GM12875 (cell line): ENCODE data around the gene DNAH11.
"Not testable (repeated sequence)": the region's sequence is repeated elsewhere in the genome, so short reads cannot be mapped to it uniquely, and the experiment has no call there.

Experiments used
- H3K4me3 ChIP-seq: one replicate; pipeline ENCODE4 v1.5.1; 2011; ENCODE audit warnings: low read depth, low read length, control low read depth
- TF ChIP-seq, protein P1 (sequence below): IDR thresholded peaks from 2 replicates; pipeline ENCODE4 v1.5.1; 2011; ENCODE audit warnings: low read depth, mild to moderate bottlenecking, control low read depth, inconsistent platforms, low read length, moderate library complexity, borderline replicate concordance; ENCODE audit not compliant: insufficient read depth

Gene DNAH11

GRCh38 chr7:21850531-21851285 lies 307.9 kb downstream of the DNAH11 start:
- TF ChIP-seq, protein P1, sequence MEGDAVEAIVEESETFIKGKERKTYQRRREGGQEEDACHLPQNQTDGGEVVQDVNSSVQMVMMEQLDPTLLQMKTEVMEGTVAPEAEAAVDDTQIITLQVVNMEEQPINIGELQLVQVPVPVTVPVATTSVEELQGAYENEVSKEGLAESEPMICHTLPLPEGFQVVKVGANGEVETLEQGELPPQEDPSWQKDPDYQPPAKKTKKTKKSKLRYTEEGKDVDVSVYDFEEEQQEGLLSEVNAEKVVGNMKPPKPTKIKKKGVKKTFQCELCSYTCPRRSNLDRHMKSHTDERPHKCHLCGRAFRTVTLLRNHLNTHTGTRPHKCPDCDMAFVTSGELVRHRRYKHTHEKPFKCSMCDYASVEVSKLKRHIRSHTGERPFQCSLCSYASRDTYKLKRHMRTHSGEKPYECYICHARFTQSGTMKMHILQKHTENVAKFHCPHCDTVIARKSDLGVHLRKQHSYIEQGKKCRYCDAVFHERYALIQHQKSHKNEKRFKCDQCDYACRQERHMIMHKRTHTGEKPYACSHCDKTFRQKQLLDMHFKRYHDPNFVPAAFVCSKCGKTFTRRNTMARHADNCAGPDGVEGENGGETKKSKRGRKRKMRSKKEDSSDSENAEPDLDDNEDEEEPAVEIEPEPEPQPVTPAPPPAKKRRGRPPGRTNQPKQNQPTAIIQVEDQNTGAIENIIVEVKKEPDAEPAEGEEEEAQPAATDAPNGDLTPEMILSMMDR = no peak
- H3K4me3 ChIP-seq = no peak overlapping the region

- TF ChIP-seq, protein P1 = no peak
Measured at GRCh38 chr7:21851559-21851967, 308.7 kb downstream of the DNAH11 start.

DNA sequence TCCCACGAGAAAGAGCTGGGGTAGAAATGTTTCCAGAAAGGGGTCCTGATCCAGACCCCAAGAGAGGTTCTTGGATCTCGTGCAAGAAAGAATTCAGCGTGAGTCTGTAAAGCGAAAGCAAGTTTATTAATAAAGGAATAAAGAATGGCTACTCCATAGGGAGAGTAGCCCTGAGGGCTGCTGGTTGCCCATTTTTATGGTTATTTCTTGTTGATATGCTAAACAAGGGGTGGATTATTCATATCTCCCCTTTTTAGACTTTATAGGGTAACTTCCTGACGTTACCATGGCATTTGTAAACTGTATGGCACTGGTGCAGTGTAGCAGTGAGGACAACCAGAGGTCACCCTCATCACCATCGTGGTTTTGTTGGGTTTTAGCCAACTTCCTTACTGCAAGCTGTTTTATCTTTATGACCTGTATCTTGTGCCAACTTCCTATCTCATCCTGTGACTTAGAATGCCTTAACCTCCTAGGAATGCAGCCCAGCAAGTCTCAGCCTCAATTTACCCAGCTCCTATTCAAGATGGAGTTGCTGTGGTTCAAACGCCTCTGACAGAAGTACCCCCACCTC lies 322.9 kb downstream of the DNAH11 start:
- not testable (repeated sequence) for H3K4me3 ChIP-seq

More at GRCh38 chr7:21851559-21851967, 308.7 kb downstream of the DNAH11 start:
- H3K4me3 ChIP-seq = no peak overlapping the region

DNA sequence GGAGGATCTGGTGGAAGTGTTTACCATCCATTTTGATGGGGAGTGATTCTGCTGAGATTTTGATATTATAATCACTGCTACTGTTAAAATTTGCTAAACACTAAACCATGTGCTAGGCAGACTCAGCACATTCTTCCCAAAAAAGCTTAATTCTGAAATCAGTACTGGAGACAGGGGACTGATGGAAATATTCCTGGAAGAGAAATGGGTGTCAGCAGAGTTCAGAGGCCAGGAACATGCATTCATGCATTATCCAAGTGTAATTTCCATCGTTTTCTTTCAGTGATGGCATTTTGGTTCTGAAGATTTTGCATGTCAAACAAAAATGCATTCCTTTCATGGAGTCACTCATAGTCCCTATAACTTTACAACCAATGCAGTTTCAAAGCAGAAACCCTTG lies 323.9 kb downstream of the DNAH11 start:
- TF ChIP-seq, protein P1 = no peak
- H3K4me3 ChIP-seq = no peak overlapping the region

GRCh38 chr7:21867226-21867625 lies 324.4 kb downstream of the DNAH11 start:
- H3K4me3 ChIP-seq = no peak overlapping the region
- TF ChIP-seq, protein P1 = no peak

DNA sequence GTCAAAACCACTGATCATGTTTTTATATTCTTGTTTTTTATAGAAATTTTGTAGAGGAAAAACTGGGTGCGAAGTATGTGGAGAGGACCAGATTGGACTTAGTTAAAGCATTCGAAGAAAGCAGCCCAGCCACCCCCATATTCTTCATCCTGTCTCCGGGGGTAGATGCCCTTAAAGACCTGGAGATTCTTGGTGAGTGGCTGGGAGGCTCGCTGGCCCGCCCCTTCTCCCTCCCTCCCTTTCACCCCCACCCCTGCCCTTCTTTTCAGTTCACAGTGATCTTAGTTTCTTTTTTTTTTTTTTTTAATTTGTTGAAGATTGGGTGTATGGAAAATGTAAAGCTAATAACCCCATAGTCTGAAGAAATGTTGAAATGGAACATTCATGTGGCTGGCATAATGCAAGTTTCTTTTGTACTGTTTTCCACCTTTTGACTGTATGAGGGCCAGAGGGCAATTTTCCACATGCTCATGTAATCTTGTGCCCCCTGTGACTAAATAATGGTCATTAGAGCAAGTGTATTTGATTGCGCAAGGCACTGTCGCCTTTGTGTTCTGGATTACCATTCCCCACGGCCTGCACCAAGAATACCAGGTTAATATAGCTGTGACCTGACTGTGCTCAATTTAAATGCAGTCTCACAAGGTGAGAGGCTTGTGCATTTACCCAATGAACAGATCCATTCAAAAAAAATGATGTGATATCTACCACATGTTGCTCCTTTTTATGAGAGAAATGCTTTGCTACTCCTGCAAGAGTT lies 325.2 kb downstream of the DNAH11 start:
- TF ChIP-seq, protein P1 = no peak
- no peak overlapping the region for H3K4me3 ChIP-seq

DNA sequence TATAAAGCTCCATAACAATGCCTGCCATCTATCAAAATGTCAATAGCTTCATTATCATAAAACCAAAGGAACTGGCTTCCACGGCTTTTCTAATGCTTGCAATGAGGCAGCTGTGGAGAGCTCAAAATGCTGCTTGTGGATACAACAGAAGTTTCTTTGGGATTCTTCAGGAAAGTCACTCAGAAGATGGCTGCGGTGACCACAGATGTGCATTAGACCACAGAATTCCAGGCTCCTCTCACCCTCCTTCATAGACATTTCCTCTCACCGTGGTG lies 325.7 kb downstream of the DNAH11 start:
- TF ChIP-seq, protein P1 = no peak
- no peak overlapping the region for H3K4me3 ChIP-seq
